NCI-H345 treated with DMSO at 0.1 percent for 48 hours (cell line): ENCODE data around the gene IFFO2.

Source experiments
- DNase-seq: peaks from one replicate; lab custom pipeline; 2025; ENCODE audit not compliant: unreplicated experiment; lab: John Stamatoyannopoulos, UW

Gene IFFO2

GRCh38 chr1:18972991-18973390, 16.5 kb upstream of the IFFO2 start:
- no peak for DNase-seq

DNA sequence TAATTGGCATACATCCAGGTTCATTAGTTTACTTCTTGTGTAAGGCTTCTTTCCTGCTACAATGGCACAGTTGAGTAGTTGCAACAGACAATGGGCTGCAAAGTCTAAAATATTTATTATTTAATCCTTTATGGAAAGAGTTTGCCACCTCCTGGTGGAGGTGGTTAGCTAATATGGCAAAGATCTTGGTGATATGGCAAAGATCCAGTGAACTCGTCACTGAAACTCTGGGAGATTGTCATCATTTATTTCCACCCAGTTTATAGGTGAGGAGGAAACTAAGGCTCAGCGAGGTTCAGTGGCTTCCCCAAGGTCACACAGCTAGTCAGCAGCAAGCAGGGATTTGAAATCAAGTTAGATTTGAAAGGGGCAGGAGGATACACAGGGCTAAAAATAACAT, 16.1 kb upstream of the IFFO2 start:
- DNase-seq, result no peak

- DNase-seq, result no peak
Observed at GRCh38 chr1:18970762-18971161, 14.3 kb upstream of the IFFO2 start.

DNA sequence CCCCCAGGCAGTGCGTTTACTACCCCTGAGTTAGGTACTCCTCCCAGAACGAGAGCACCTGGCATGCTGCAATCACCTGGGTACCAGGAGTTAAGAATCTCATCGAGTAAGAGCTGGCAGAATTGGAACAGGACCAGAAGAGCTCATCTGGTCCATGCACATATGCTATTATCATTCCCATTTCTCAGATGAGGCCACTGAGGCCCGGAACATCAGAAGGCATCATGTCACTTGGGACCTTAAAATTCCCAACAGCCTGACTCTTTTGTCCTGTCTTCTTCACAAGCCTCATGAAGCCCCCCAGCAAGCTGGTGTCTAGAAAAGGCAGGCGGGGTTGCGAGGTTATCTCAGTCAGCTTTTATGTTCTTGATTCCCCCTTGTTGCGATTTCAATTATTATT, 13.9 kb upstream of the IFFO2 start:
- DNase-seq, result no peak

- no peak for DNase-seq
Observed at GRCh38 chr1:18967066-18967690, 10.7 kb upstream of the IFFO2 start.

DNA sequence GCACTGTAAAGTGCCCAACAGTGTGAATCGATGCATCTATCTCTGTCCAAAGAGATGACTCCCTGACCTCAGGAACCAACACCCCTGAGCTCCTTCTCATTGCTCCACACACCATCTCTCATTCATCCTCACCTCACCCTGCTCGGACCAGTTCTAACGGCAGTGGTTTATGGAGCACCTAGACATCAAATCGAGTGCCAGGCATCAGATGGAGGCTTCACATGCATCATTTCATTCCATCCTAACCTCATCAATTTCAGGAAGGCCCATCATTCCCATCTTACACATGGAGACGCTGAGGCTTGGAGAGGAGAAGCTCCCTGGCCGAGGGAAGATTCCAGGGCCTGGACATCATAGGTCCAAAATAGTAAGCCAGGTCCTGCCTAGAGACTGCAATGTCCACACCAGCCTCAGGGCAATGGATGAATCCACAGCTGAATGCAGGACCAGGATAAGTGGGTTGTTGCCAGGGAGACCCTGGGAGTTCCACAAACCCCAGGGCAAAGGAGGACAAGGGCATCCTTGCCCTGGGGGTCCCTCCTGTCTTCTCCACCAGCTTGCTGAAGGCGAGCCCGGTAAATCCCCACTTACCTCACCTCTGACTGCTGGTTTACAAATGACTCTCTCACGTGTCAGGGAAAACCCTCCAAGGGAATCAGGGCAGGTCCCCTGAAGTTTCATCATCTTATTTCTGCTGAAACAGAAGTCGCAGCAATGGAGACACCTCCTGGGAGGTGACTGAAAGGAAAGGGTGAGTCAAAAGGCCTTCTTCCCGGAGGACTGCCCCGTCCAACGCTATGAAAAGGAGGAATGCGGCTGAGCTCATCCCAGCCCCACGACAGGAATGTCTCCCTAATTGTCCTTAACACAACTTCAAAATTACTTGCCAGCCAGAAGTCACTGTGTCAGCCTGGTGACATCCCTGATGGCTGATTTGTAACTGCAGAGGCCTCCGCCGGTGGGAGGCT, 9.0 kb upstream of the IFFO2 start:
- no peak for DNase-seq

DNA sequence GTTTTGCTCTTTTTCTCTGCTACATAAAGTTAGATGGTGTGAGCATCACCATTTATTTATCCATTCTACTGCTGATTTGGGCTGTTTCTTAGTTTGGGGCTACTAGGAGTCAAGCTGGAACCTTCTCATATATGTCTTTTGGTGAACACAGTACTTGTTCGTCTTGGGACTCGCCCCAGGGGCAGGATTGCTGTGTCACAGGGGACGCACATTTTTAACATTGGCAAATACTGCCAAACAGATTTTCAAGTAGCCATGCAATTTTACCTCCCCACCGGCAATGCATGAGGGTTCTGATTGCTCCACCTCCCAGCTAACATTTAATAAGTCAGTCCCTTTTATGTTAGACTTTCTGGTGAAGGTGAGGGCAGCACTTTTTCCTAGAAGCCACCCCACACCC, 7.5 kb upstream of the IFFO2 start:
- no peak for DNase-seq

- no peak for DNase-seq
Observed at GRCh38 chr1:18962855-18963737, 6.6 kb upstream of the IFFO2 start.

DNA sequence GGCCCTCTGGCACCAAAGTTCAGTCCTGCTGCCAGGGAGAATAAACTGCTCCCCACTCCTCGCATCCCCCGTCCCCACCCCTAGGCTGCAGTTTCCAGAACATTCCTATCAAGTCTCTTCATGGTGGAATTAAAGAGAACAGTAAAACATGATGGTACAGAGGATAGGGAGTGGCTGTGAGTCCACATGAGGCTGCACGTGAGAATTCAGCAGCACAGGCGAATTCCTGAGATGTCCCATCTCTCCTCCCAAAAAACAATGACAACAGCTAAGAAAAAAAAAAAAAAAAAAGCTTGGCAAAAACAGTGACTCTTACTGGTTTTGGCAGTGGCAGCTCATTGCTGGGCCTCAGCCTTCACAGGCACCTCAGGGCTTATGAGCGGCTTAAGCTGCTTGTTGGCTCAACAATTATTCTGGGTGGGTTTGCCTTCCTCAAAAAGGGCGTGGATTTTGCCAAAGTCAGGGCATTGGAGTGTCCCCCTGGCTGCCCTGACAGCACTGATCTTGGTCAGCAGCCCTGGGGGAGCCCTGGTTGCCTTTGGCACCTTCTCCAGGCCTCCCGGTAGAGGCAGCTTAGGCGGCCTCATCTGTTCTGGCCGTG, 5.7 kb upstream of the IFFO2 start:
- DNase-seq, result no peak

DNA sequence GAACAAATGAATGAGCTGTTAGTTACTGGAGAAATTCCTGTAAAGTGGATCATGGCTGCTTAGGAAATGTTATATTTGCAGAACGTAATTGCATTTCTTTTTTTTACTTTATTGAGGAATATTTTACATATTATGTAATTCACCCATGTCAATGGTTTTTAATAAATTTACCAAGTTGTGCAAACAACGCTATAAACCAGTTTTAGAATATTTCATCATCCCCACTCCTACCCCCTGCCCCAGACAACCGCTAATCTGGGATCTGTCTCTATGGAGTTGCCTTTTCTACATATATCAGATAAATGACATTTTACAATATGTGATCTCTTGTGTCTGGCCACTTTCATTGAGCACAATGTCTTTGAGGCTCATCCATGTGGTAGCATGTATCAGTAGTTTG, 4.3 kb upstream of the IFFO2 start:
- DNase-seq, result no peak

DNA sequence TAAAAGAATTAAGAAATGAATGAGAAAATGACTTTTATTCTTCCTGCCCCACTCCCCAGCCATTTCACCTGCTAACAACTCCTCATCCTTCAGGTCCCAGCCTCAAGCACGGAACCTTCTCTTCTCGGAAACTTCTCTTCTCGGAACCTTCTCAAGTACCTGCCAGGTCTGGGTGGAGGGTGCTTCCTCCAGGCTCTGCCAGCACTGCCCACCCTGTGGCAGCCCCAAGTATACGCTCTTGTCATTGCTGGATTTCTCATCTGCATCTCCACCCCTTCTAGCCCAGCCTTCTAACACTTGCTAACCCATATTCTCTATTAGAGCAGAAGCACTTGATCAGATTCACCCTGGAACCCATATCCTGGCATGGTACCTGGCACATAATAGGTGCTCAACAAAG, 3.9 kb upstream of the IFFO2 start:
- no peak for DNase-seq

DNA sequence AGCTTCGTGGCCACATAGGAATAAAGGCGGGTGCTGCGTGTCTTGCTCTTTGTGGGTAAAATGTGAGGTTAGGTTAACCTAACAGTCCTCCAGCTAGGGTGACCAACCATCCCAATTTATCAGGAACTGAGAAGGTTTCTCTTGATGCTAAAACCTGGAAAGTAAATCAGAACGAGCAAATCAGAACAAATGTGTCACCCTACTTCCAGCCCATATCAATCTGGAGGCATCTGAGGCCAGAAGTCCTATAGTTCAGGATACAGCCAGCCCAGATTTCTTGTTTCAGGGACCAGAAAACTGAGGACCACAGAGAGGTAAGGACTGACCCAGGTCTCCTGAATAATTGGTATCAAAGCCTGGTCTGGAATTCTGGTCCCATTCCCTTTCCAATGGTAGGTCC, 3.1 kb upstream of the IFFO2 start:
- DNase-seq, result no peak

- no peak for DNase-seq
Observed at GRCh38 chr1:18957532-18958300, 1.2 kb upstream of the IFFO2 start.

DNA sequence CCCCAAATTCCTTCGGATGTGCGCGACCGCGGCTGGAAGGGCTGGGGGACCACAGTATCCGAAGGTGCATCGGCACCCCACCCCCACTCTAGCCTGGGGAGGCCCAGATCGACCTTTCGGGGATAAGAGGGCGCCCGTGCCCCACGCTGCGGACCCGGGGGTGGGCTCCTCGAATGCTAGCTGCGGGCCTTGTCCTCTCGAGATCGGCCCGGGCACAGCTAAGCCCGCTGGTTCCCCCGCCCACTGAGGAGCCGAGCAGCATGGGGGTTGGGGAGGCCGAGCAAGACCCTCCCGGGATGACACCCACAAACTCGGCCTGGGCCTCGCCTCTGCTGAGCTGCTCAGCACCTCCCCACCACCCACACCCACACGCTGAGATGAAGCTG, 653 bp upstream of the IFFO2 start:
- no peak for DNase-seq

- DNase-seq, result no peak
Observed at GRCh38 chr1:18955441-18956192, 859 bp downstream of the IFFO2 start.

GRCh38 chr1:18955131-18955440, 1.4 kb downstream of the IFFO2 start:
- DNase-seq, result no peak

- no peak for DNase-seq
Observed at GRCh38 chr1:18954270-18955071, 2.0 kb downstream of the IFFO2 start.

DNA sequence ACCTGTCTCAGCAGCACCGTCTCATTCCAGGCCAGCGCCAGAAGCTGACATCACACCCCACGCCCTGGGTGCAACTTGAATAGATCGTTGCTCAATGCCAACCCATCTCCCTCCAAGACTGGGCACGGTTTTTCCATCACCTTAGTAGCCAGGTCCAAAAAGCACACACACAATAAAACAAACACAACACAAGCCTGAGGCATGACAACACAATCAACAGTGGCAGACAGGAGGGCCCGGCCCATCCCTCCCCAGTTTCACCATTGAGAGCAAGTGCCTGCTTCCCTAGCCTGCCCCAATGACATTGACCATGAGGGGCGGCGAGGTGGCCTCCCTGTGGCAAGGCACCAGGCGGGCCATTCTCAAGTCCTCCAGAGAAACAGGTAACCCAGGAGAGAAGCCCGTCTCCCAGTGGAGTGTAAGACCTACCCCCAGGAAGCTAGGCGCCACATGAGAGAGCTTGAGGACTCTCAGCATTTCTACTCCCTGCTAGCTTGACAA, 2.7 kb downstream of the IFFO2 start:
- no peak for DNase-seq
